SJCRH30 (cell line): ENCODE measurements around the gene MLLT3. TPM values are rescaled to one million over a fixed set of nuclear protein-coding genes. Genes with fewer than 3 reads are reported as not detected.
A peak's percentile ranks its signal among the peaks of the same experiment; 100 is the strongest.

Source experiments
- DNase-seq, 2 experiments: peaks; one replicate each; pipeline ENCODE4 v3.0.0-alpha.2; 2015 to 2020
- H3K27ac ChIP-seq: fragments of 250-450 bp; sonication (Bioruptor Pico); 2 replicates; pipeline ENCODE4 v1.5.1; 2020; ENCODE audit warnings: mild to moderate bottlenecking, moderate library complexity
- H3K27me3 ChIP-seq: fragments of 250-450 bp; sonication (Bioruptor Pico); 2 replicates; pipeline ENCODE4 v1.5.1; 2020; ENCODE audit warnings: mild to moderate bottlenecking, moderate library complexity
- H3K36me3 ChIP-seq: fragments of 250-450 bp; sonication (Bioruptor Pico); 2 replicates; pipeline ENCODE4 v1.5.1; 2020; ENCODE audit warnings: mild to moderate bottlenecking, moderate library complexity
- H3K4me1 ChIP-seq: fragments of 250-450 bp; sonication (Bioruptor Pico); 2 replicates; pipeline ENCODE4 v1.5.1; 2020; ENCODE audit warnings: mild to moderate bottlenecking, moderate library complexity
- H3K4me3 ChIP-seq: fragments of 250-450 bp; sonication (Bioruptor Pico); 2 replicates; pipeline ENCODE4 v1.5.1; 2020; ENCODE audit warnings: mild to moderate bottlenecking, moderate library complexity
- H3K9me3 ChIP-seq: fragments of 250-450 bp; sonication (Bioruptor Pico); replicated peaks from 2 replicates; pipeline ENCODE4 v1.5.1; 2020; ENCODE audit warnings: mild to moderate bottlenecking, moderate library complexity
- total RNA-seq: library from RNA; depleted of rRNA; stranded (reverse); fragments of >200 nt; shearing (Covaris generic); gene quantifications from 2 replicates; pipeline ENCODE4 v1.2.3, GENCODE V29; 2014

The MLLT3 gene
- total RNA-seq, 1 experiment from 2014 or later: 30.9 TPM

DNA sequence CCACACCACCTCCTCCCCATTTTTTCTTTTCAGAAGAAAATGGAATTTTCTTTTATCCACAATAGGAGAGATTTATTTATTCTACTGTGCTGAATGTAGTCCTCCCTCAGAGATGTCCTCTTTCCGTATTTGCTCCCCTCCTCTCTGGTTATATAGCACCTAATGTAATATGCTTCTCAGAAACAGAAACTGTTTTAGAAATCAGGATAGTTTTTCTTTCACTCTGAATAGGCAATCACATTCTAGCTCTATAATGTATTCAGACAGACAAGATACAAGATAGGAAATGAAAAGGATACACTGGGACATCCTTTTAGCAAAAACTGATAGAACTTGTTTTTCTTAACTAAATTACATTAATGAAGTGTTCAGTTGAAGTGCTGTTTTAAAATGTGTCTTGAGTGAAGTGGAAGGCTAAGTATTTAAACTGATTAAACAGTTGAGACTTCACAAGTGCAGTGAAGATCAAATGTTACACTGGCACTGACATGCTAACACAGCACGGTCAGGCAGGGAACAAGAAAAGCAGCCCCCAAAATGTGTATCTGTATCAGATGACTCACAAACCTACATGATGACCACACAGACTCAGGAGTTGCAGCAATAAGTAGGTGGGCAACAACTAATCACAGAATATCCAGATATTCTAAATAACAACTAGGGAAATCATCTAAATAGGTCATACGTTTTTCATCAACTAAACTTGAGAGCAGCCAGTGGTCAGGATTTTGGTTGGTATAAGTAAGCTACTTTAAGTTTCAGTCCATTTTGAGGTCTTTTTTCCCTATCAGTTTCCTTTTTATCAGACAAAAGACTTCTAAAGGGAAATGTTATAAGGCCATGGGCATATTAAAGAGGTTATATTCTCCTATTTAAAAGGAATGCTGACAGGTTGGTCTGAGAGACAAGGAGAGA lies 260.4 kb downstream of the MLLT3 start:
- Histone ChIP-seq H3K4me3 (no peak overlapping the region), H3K36me3 (no peaks in the 10 kb centered on the region; the same call in 1 of the 2 replicates), H3K4me1 (peaks cover 15% of the 10 kb centered on the region), H3K27ac (no peak overlapping the region), H3K27me3 (no peaks in the 10 kb centered on the region), H3K9me3 (no peaks in the 10 kb centered on the region)
- DNase-seq: no peak

DNA sequence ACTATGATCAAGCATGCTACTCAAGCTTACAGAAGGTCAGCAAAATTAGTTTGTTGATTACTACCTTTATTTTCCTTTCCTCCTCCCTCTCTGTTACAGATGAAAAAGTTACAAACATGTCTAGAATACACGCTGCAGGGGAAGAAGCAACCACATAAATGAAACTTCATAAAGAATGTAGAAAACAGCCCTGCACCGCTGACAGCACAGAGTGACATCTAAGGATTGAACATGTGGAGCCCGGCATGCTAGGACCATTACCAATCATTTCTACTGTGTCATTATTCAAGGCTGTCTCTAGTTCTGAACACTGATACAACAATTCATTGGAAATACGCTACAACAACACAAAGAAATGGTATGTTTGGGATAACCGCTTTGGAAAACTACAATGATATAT lies 261.1 kb downstream of the MLLT3 start:
- Histone ChIP-seq H3K4me1 (peaks cover 19% of the 10 kb centered on the region), H3K27me3 (no peaks in the 10 kb centered on the region), H3K27ac (no peak overlapping the region), H3K36me3 (no peaks in the 10 kb centered on the region; the same call in 1 of the 2 replicates), H3K4me3 (no peak overlapping the region), H3K9me3 (no peaks in the 10 kb centered on the region)
- DNase-seq: no peak

DNA sequence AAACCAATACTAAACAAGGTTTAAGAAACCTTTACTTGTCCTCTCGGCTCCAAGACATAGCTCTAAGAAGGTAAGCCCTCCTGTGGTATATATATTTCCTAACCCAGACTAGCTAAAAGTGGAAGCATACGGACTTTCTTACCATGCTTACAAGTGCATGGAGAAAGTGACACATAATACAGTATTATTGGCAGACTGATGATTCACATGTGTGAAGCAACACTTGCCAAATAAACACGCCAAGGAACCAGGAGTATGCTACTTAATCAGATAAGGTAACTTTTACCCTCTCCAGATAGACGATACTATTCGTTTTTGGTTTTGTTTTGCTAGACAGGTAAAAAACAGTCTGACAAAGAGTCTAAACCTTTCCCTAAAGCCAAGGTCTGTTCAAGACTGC lies 264.1 kb downstream of the MLLT3 start:
- no peak overlapping the region for H3K4me3 ChIP-seq
- H3K27me3 ChIP-seq: no peaks in the 10 kb centered on the region
- peaks cover 10% of the 10 kb centered on the region for H3K4me1 ChIP-seq
- H3K36me3 ChIP-seq: no peaks in the 10 kb centered on the region; the same call in 1 of the 2 replicates
- H3K27ac ChIP-seq: no peak overlapping the region
- DNase-seq: no peak
- no peaks in the 10 kb centered on the region for H3K9me3 ChIP-seq

DNA sequence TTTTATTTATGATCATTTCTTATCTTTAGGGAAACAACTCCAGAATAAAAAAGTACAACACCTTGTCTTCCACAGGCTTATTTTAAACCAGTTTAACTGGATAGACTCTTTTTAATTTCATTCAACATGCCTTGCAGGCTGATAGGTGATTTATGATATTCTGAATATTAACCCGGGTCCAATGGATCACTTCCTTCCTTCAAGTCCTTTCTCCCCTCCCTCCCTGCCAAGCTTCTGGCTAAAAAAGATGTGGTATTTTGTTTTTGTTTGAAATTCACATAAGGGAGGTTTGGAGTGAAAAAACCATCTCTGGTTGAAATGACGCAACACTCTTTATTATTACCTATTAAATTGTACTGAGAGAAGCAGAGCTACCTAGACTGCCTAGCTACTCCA lies 265.3 kb downstream of the MLLT3 start:
- Histone ChIP-seq H3K4me3 (no peak overlapping the region), H3K27ac (no peak overlapping the region), H3K4me1 (peaks cover 10% of the 10 kb centered on the region), H3K36me3 (no peaks in the 10 kb centered on the region; the same call in 1 of the 2 replicates), H3K27me3 (no peaks in the 10 kb centered on the region), H3K9me3 (no peaks in the 10 kb centered on the region)
- DNase-seq: no peak

DNA sequence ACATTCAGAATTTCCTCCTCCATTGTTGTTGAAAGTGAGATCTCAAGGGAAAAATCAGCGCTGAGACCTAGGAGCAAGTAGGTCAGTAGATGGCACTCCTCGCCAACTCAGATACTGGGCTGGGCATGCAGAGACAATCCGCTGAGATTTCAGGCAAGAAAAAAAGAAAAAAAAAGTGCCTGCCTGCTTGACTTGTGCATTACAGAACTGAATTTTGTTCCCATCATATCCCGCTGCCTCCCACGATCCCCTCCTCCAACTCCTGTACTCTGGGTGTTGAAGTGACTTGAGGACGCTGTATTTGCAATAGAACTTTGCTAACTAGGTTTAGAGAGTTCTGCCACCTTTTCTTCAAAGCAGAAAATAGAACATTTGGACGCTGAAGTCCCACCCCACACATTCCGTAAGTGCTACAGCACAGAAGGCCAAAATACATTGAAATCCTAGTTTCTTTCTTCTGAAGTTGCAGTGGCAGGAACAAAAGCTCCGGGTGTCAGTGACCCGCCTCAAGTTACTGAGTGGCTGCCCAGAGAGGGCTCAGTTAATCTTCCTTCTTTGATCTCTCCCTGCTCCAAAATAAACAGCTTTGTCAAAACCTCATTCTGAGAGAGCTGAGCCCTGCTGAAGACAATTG lies 265.8 kb downstream of the MLLT3 start:
- Histone ChIP-seq H3K27me3 (no peaks in the 10 kb centered on the region), H3K27ac (no peak overlapping the region), H3K36me3 (no peaks in the 10 kb centered on the region; the same call in 1 of the 2 replicates), H3K4me1 (peaks cover 10% of the 10 kb centered on the region), H3K4me3 (peak overlapping the region; percentile 34), H3K9me3 (no peaks in the 10 kb centered on the region)
- DNase-seq: peak; percentile 75 to 87

DNA sequence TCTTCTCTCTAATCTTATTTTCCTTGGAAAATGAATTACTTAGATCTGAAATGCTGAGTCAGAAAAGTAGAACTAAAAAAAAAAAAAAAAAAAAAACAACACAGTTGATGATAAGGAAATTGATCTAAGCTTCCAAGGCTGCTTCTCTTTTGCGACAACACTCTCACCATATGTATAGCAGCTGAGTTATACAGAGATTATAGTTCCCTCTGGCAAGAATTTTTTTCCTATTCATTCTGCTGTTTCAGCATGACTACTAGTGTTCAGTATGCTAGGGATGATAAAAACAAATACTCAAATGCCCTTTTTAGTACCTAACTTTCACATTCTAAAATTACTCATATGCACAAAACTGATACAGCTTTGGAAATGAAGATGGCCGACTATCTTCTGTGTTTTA lies 267.3 kb downstream of the MLLT3 start:
- H3K4me3 ChIP-seq: no peak overlapping the region
- no peak for DNase-seq
- H3K4me1 ChIP-seq: peaks cover 10% of the 10 kb centered on the region
- no peaks in the 10 kb centered on the region for H3K9me3 ChIP-seq
- no peaks in the 10 kb centered on the region; the same call in 1 of the 2 replicates for H3K36me3 ChIP-seq
- H3K27ac ChIP-seq: no peak overlapping the region
- no peaks in the 10 kb centered on the region for H3K27me3 ChIP-seq

DNA sequence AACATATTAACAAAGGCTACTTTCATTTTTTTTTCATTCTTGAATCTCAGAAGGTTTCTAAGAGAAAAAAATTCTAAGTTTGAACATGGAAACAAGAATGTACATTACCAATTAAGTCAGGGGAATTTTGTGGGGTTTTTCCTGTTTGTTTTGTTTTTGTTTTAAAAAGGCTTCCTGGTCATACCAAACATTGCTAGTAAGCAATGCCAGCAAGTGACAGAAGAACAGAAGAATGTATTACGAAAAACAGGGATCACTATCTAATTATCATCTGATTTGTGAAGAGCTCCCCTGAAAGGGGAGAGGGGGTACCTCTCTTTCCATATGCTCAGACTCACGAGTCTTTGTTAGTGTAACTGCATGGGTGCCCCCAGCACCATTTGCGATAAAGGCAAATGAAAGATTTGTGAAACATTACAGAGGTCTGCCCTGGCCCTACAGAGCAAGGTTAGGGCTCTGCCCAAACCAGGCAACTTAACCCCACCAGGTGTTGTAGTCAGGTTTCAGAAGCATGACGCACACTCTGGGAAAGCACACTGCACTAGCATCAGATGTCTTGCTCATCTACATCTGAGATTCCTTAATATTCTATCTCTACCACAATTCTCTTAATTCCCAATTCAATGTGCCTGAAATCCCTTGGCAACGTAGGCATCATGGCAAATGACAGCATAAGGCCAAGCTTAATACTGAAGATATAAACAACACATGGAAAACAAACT lies 268.2 kb downstream of the MLLT3 start:
- Histone ChIP-seq H3K36me3 (no peaks in the 10 kb centered on the region; the same call in 1 of the 2 replicates), H3K27ac (no peak overlapping the region), H3K27me3 (no peaks in the 10 kb centered on the region), H3K4me3 (no peak overlapping the region), H3K4me1 (peaks cover 10% of the 10 kb centered on the region), H3K9me3 (no peaks in the 10 kb centered on the region)
- DNase-seq: no peak

DNA sequence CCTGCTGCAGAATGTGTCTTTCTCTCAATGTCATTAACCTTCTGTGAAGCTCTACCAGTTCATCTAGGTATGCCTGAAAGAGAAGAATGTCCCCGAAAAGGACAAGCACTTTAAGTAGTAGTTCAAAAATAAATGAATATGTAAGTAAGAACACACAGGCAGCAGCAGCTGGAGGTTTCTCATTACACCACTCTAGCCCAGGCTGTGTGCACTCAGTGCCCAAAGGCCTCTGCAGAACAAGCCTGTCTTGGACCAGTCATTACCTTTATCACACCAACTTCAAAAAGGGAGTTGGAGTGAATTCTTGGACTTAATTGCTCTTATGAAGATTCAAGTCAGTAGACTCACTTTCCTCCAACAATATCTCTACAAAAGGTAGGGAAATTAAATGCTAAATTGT lies 268.8 kb downstream of the MLLT3 start:
- no peaks in the 10 kb centered on the region for H3K9me3 ChIP-seq
- H3K4me1 ChIP-seq: peaks cover 10% of the 10 kb centered on the region
- H3K4me3 ChIP-seq: no peak overlapping the region
- no peaks in the 10 kb centered on the region; the same call in 1 of the 2 replicates for H3K36me3 ChIP-seq
- no peaks in the 10 kb centered on the region for H3K27me3 ChIP-seq
- no peak for DNase-seq
- no peak overlapping the region for H3K27ac ChIP-seq

DNA sequence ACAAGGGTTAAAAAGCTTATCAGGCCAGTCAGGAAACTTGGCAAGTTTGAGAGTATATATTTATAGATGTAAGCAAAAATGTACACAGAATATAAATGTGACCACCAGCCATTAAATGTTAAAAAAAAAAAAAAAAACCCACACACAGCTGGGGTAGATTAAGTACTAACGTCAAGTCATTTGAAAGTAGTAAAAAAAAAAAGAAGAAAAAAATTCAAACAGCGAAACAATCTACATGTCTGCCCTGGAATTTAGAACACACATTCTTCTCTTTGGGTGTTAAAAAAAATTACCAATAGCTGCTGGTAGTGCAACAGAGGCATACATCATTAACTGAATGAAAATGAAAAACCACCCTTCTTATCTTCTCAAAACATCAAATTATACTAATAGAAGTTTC lies 269.7 kb downstream of the MLLT3 start:
- Histone ChIP-seq H3K9me3 (no peaks in the 10 kb centered on the region), H3K4me3 (no peak overlapping the region), H3K27ac (no peak overlapping the region), H3K27me3 (no peaks in the 10 kb centered on the region), H3K36me3 (no peaks in the 10 kb centered on the region; the same call in 1 of the 2 replicates), H3K4me1 (peaks cover 10% of the 10 kb centered on the region)
- no peak for DNase-seq

DNA sequence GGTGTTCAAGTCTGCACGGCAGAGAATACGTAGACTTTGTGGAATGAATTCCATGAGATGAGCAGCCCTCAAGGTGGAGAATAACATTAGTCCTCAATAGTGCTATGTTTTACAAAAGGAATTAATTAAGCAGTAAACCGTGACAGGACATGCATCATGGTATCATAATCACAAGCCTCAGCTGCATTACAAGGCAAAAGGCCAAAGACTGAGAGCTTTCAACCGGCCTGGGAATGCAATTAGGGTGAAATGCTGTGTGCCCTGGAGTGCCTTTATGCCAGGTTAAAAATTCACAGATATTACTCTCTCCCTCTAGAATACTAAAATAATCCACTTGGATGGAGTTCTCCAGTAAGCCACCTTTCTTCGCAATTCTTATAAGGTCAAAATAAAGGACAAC lies 270.6 kb downstream of the MLLT3 start:
- no peaks in the 10 kb centered on the region for H3K27me3 ChIP-seq
- H3K4me1 ChIP-seq: peaks cover 2% of the 10 kb centered on the region
- H3K27ac ChIP-seq: no peak overlapping the region
- H3K36me3 ChIP-seq: no peaks in the 10 kb centered on the region
- H3K9me3 ChIP-seq: no peaks in the 10 kb centered on the region
- no peak for DNase-seq
- H3K4me3 ChIP-seq: no peak overlapping the region

DNA sequence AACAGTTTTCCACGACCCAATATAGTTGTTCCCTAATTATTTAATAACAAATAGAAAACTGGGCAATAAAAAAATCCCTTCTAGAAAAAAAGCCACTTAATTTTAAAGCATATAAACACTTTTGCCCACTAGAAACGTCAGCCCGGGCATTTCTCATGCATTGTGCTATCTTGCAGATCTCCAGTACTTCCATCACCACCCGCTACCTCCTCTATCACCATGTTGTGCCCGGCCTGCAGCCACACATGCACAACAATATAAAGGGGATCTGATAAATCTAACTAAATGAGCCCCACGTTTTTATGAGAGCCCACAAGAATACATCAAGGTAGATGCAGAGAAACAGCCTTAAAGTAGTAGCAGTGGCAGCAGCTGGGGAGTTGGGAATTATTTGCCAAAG lies 272.7 kb downstream of the MLLT3 start:
- Histone ChIP-seq H3K4me1 (no peaks in the 10 kb centered on the region), H3K36me3 (no peaks in the 10 kb centered on the region), H3K9me3 (no peaks in the 10 kb centered on the region), H3K4me3 (no peak overlapping the region), H3K27me3 (no peaks in the 10 kb centered on the region), H3K27ac (no peak overlapping the region)
- DNase-seq: no peak

DNA sequence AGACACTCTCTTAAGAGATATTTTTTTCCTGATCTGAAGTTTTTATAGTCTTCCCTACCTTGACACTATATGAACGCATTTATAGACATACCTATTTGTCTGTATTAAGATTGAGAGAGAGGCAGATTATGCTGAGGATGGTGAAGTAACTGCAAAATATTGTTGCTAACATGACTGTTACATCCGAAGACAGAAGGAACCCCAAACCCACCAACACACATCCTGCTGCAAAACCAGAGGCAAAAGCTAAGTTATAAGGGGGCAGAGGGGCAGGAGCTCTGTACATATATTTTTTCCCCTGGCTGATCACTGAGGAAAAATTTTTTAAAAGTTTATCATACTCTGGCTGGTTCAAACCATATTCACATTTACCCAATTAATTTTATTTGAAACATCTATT lies 279.0 kb downstream of the MLLT3 start:
- Histone ChIP-seq H3K36me3 (no peaks in the 10 kb centered on the region), H3K9me3 (no peaks in the 10 kb centered on the region), H3K27ac (no peak overlapping the region), H3K27me3 (no peaks in the 10 kb centered on the region), H3K4me1 (peaks cover 5% of the 10 kb centered on the region; the same call in 1 of the 2 replicates), H3K4me3 (no peak overlapping the region)
- DNase-seq: no peak

DNA sequence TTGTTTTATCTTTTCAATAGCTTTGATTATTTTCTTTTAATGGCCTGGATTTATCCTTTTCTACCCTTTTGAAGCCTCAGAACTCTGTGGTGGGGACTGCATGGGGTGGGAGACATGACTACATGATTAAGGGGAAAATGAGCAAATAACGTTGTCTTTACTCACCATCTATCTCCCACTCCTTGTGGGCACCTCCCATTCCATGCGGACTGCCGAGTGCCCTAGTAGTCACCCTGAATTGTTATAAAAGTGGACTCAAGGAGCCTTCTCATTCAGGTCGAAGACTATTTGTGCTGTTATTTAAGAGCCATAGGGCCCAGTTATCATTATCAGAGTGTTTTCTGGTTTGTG lies 281.8 kb downstream of the MLLT3 start:
- Histone ChIP-seq H3K36me3 (no peaks in the 10 kb centered on the region), H3K4me1 (peaks cover 5% of the 10 kb centered on the region; the same call in 1 of the 2 replicates), H3K4me3 (no peak overlapping the region), H3K27me3 (no peaks in the 10 kb centered on the region), H3K27ac (no peak overlapping the region), H3K9me3 (no peaks in the 10 kb centered on the region)
- DNase-seq: peak in 1 of 2 experiments; percentile 3

DNA sequence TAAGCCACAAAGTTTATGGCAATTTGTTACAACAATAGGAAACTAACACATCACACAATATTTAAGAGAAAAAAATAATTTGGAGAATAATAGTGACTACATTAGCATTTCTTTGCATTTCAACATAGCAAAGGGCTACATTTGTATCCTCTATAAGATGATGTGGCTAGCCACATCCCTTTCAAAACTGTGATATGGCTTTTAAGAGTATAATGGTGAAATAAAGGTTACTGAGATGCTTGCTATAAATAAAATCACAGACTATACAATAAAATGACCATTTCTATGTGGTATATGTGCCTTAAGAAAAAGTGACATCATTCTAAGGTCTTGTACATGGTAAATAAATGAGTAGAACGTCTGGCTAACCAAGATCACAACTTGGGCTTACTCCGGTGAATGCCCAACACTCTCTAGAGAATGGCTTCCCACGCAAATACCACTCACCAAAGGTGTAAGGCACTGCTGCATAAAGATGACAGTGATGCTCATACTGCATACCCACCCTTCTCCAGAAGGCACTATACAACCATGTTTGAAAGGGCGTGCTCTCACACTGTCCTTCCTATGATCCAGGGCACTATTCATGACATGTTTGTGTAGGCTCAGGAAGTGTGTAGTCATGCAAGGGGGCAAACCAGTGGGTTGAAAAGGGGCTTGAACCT lies 286.5 kb downstream of the MLLT3 start:
- Histone ChIP-seq H3K9me3 (no peaks in the 10 kb centered on the region), H3K4me3 (no peak overlapping the region), H3K36me3 (no peaks in the 10 kb centered on the region), H3K27me3 (no peaks in the 10 kb centered on the region), H3K4me1 (peaks cover 5% of the 10 kb centered on the region; the same call in 1 of the 2 replicates), H3K27ac (no peak overlapping the region)
- DNase-seq: no peak
